Measurements from ENCODE around the gene CAND2.
A peak's percentile ranks its signal among the peaks of the same experiment; 100 is the strongest.

Gene CAND2

GRCh38 chr3:12807601-12808359, 11.3 kb downstream of the CAND2 start:
- Histone ChIP-seq H3K27ac (ENCODE audit: low read length) (peak overlapping the region; percentile 24), H3K4me1 (ENCODE audit: control insufficient read depth, insufficient read depth, low read length) (peaks cover 21% of the 10 kb centered on the region), H3K9me3 (ENCODE audit: control insufficient read depth in 2 of 2, low read length in 2 of 2) (no peaks in the 10 kb centered on the region), H3K27me3 (ENCODE audit: control insufficient read depth in 1 of 2, insufficient read depth in 2 of 2, low read length in 2 of 2) (no peaks in the 10 kb centered on the region), H3K4me3 (ENCODE audit: low read length in 2 of 2) (no peak overlapping the region), H3K9ac (ENCODE audit: low read length in 2 of 2) (no peak overlapping the region), H3K36me3 (ENCODE audit: control insufficient read depth in 2 of 2, insufficient read depth in 2 of 2, low read length in 2 of 2) (peaks cover 30 to 31% of the 10 kb centered on the region in 2 donors)

- no peak overlapping the region for H3K4me3 ChIP-seq (ENCODE audit: low read length in 2 of 2)
- H3K36me3 ChIP-seq (ENCODE audit: control insufficient read depth in 2 of 2, insufficient read depth in 2 of 2, low read length in 2 of 2) = peaks cover 28 to 36% of the 10 kb centered on the region in 2 donors
- H3K4me1 ChIP-seq (ENCODE audit: control insufficient read depth, insufficient read depth, low read length) = peaks cover 21% of the 10 kb centered on the region
- peak overlapping the region; percentile 60 for H3K27ac ChIP-seq (ENCODE audit: low read length)
- H3K9ac ChIP-seq (ENCODE audit: low read length in 2 of 2) = no peak overlapping the region
- no peaks in the 10 kb centered on the region for H3K9me3 ChIP-seq (ENCODE audit: control insufficient read depth in 2 of 2, low read length in 2 of 2)
- no peaks in the 10 kb centered on the region for H3K27me3 ChIP-seq (ENCODE audit: control insufficient read depth in 1 of 2, insufficient read depth in 2 of 2, low read length in 2 of 2)
Measured at GRCh38 chr3:12808587-12808986, 12.1 kb downstream of the CAND2 start.

- Histone ChIP-seq H3K9me3 (ENCODE audit: control insufficient read depth in 2 of 2, low read length in 2 of 2) (no peaks in the 10 kb centered on the region), H3K27ac (ENCODE audit: low read length) (peak overlapping the region; percentile 60), H3K36me3 (ENCODE audit: control insufficient read depth in 2 of 2, insufficient read depth in 2 of 2, low read length in 2 of 2) (peaks cover 28 to 40% of the 10 kb centered on the region in 2 donors), H3K27me3 (ENCODE audit: control insufficient read depth in 1 of 2, insufficient read depth in 2 of 2, low read length in 2 of 2) (no peaks in the 10 kb centered on the region), H3K4me1 (ENCODE audit: control insufficient read depth, insufficient read depth, low read length) (peaks cover 21% of the 10 kb centered on the region), H3K4me3 (ENCODE audit: low read length in 2 of 2) (no peak overlapping the region), H3K9ac (ENCODE audit: low read length in 2 of 2) (no peak overlapping the region)
Measured at GRCh38 chr3:12809001-12809400, 12.5 kb downstream of the CAND2 start.

GRCh38 chr3:12809435-12809834, 13.0 kb downstream of the CAND2 start:
- Histone ChIP-seq H3K36me3 (ENCODE audit: control insufficient read depth in 2 of 2, insufficient read depth in 2 of 2, low read length in 2 of 2) (peaks cover 31 to 44% of the 10 kb centered on the region in 2 donors), H3K9ac (ENCODE audit: low read length in 2 of 2) (peak overlapping the region; percentile 48 to 62), H3K4me3 (ENCODE audit: low read length in 2 of 2) (peak overlapping the region; percentile 60 to 74), H3K27me3 (ENCODE audit: control insufficient read depth in 1 of 2, insufficient read depth in 2 of 2, low read length in 2 of 2) (no peaks in the 10 kb centered on the region), H3K4me1 (ENCODE audit: control insufficient read depth, insufficient read depth, low read length) (peaks cover 21% of the 10 kb centered on the region), H3K27ac (ENCODE audit: low read length) (peak overlapping the region; percentile 60), H3K9me3 (ENCODE audit: control insufficient read depth in 2 of 2, low read length in 2 of 2) (no peaks in the 10 kb centered on the region)

- Histone ChIP-seq H3K4me3 (ENCODE audit: low read length in 2 of 2) (peak overlapping the region; percentile 60 to 74), H3K27ac (ENCODE audit: low read length) (peak overlapping the region; percentile 60), H3K9ac (ENCODE audit: low read length in 2 of 2) (peak overlapping the region; percentile 48 to 62), H3K4me1 (ENCODE audit: control insufficient read depth, insufficient read depth, low read length) (peaks cover 21% of the 10 kb centered on the region), H3K36me3 (ENCODE audit: control insufficient read depth in 2 of 2, insufficient read depth in 2 of 2, low read length in 2 of 2) (peaks cover 32 to 45% of the 10 kb centered on the region in 2 donors), H3K27me3 (ENCODE audit: control insufficient read depth in 1 of 2, insufficient read depth in 2 of 2, low read length in 2 of 2) (no peaks in the 10 kb centered on the region), H3K9me3 (ENCODE audit: control insufficient read depth in 2 of 2, low read length in 2 of 2) (no peaks in the 10 kb centered on the region)
Measured at GRCh38 chr3:12810013-12810780, 13.7 kb downstream of the CAND2 start.

GRCh38 chr3:12810961-12811360, 14.5 kb downstream of the CAND2 start:
- Histone ChIP-seq H3K27ac (ENCODE audit: low read length) (peak overlapping the region; percentile 60), H3K9me3 (ENCODE audit: control insufficient read depth in 2 of 2, low read length in 2 of 2) (no peaks in the 10 kb centered on the region), H3K36me3 (ENCODE audit: control insufficient read depth in 2 of 2, insufficient read depth in 2 of 2, low read length in 2 of 2) (peaks cover 28 to 51% of the 10 kb centered on the region in 2 donors), H3K4me1 (ENCODE audit: control insufficient read depth, insufficient read depth, low read length) (peaks cover 21% of the 10 kb centered on the region), H3K9ac (ENCODE audit: low read length in 2 of 2) (peak overlapping the region in 1 of 2 donors; percentile 60), H3K27me3 (ENCODE audit: control insufficient read depth in 1 of 2, insufficient read depth in 2 of 2, low read length in 2 of 2) (no peaks in the 10 kb centered on the region), H3K4me3 (ENCODE audit: low read length in 2 of 2) (peak overlapping the region in 1 of 2 donors; percentile 74)

GRCh38 chr3:12812812-12813211, 16.3 kb downstream of the CAND2 start:
- peaks cover 22 to 56% of the 10 kb centered on the region in 2 donors for H3K36me3 ChIP-seq (ENCODE audit: control insufficient read depth in 2 of 2, insufficient read depth in 2 of 2, low read length in 2 of 2)
- no peak overlapping the region for H3K27ac ChIP-seq (ENCODE audit: low read length)
- peaks cover 21% of the 10 kb centered on the region for H3K4me1 ChIP-seq (ENCODE audit: control insufficient read depth, insufficient read depth, low read length)
- no peak overlapping the region for H3K9ac ChIP-seq (ENCODE audit: low read length in 2 of 2)
- no peaks in the 10 kb centered on the region for H3K9me3 ChIP-seq (ENCODE audit: control insufficient read depth in 2 of 2, low read length in 2 of 2)
- no peak overlapping the region for H3K4me3 ChIP-seq (ENCODE audit: low read length in 2 of 2)
- no peaks in the 10 kb centered on the region for H3K27me3 ChIP-seq (ENCODE audit: control insufficient read depth in 1 of 2, insufficient read depth in 2 of 2, low read length in 2 of 2)

- H3K36me3 ChIP-seq (ENCODE audit: control insufficient read depth in 2 of 2, insufficient read depth in 2 of 2, low read length in 2 of 2) = peaks cover 24 to 60% of the 10 kb centered on the region in 2 donors
- peaks cover 18% of the 10 kb centered on the region for H3K4me1 ChIP-seq (ENCODE audit: control insufficient read depth, insufficient read depth, low read length)
- H3K27ac ChIP-seq (ENCODE audit: low read length) = no peak overlapping the region
- no peaks in the 10 kb centered on the region for H3K9me3 ChIP-seq (ENCODE audit: control insufficient read depth in 2 of 2, low read length in 2 of 2)
- no peak overlapping the region for H3K9ac ChIP-seq (ENCODE audit: low read length in 2 of 2)
- no peaks in the 10 kb centered on the region for H3K27me3 ChIP-seq (ENCODE audit: control insufficient read depth in 1 of 2, insufficient read depth in 2 of 2, low read length in 2 of 2)
- H3K4me3 ChIP-seq (ENCODE audit: low read length in 2 of 2) = no peak overlapping the region
Measured at GRCh38 chr3:12813967-12814366, 17.5 kb downstream of the CAND2 start.

- no peak overlapping the region for H3K27ac ChIP-seq (ENCODE audit: low read length)
- H3K9me3 ChIP-seq (ENCODE audit: control insufficient read depth in 2 of 2, low read length in 2 of 2) = no peaks in the 10 kb centered on the region
- no peak overlapping the region for H3K9ac ChIP-seq (ENCODE audit: low read length in 2 of 2)
- no peaks in the 10 kb centered on the region for H3K27me3 ChIP-seq (ENCODE audit: control insufficient read depth in 1 of 2, insufficient read depth in 2 of 2, low read length in 2 of 2)
- no peak overlapping the region for H3K4me3 ChIP-seq (ENCODE audit: low read length in 2 of 2)
- H3K4me1 ChIP-seq (ENCODE audit: control insufficient read depth, insufficient read depth, low read length) = peaks cover 10% of the 10 kb centered on the region
- H3K36me3 ChIP-seq (ENCODE audit: control insufficient read depth in 2 of 2, insufficient read depth in 2 of 2, low read length in 2 of 2) = peaks cover 28 to 66% of the 10 kb centered on the region in 2 donors
Measured at GRCh38 chr3:12815078-12815477, 18.6 kb downstream of the CAND2 start.

- no peaks in the 10 kb centered on the region for H3K9me3 ChIP-seq (ENCODE audit: control insufficient read depth in 2 of 2, low read length in 2 of 2)
- H3K4me1 ChIP-seq (ENCODE audit: control insufficient read depth, insufficient read depth, low read length) = peaks cover 6% of the 10 kb centered on the region
- no peak overlapping the region for H3K27ac ChIP-seq (ENCODE audit: low read length)
- no peak overlapping the region for H3K9ac ChIP-seq (ENCODE audit: low read length in 2 of 2)
- H3K36me3 ChIP-seq (ENCODE audit: control insufficient read depth in 2 of 2, insufficient read depth in 2 of 2, low read length in 2 of 2) = peaks cover 31 to 68% of the 10 kb centered on the region in 2 donors
- no peak overlapping the region for H3K4me3 ChIP-seq (ENCODE audit: low read length in 2 of 2)
- H3K27me3 ChIP-seq (ENCODE audit: control insufficient read depth in 1 of 2, insufficient read depth in 2 of 2, low read length in 2 of 2) = no peaks in the 10 kb centered on the region
Measured at GRCh38 chr3:12815719-12816118, 19.2 kb downstream of the CAND2 start.

Measured in stomach smooth muscle (tissue), 2 donors.